ENCODE results near the gene MTCL1. TPM values are rescaled to one million over a fixed set of nuclear protein-coding genes. Genes with fewer than 3 reads are reported as not detected.
A peak's percentile ranks its signal among the peaks of the same experiment; 100 is the strongest.

The MTCL1 gene
- total and polyA plus RNA-seq, 4 donors, result 1.3 to 12.4 (median 3.7) TPM

DNA sequence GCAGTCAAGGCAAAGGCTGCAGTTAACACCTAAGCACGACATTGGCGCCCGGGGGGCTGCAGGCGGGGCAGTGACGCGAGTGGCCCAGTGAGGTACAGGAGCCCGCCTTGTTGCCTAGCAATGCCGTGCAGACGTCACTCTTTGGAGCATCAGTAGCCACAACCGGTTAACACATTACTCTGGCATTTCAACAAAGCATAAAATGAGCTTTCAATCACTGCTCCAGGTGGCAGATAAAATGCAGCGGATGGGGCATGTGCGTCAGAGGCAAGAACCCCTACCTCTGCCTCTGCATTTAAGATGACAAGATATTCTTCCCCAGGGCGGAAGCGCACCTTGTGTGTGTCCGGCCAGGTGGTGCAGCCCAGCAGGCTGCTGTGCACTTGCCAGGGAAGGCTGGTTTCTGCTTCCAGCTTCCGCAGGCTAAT, 139.4 kb downstream of the MTCL1 start:
- Histone ChIP-seq H3K27me3 (ENCODE audit: control insufficient read depth in 3 of 3, insufficient read depth in 3 of 3, low read length in 2 of 3) (no peaks in the 10 kb centered on the region), H3K9me3 (ENCODE audit: control insufficient read depth in 4 of 4, insufficient read depth in 3 of 4, low read length in 3 of 4) (peaks cover 0 to 1% (median 0%) of the 10 kb centered on the region in 4 donors), H3K4me3 (no peak overlapping the region), H3K36me3 (ENCODE audit: control insufficient read depth in 4 of 4, insufficient read depth in 4 of 4, low read length in 4 of 4) (no peaks in the 10 kb centered on the region), H3K9ac (ENCODE audit: insufficient read depth in 1 of 2, low read length in 2 of 2) (no peak overlapping the region), H3K4me1 (ENCODE audit: control insufficient read depth in 5 of 5, insufficient read depth in 5 of 5, low read length in 5 of 5) (peaks cover 0 to 9% (median 0%) of the 10 kb centered on the region in 5 donors), H3K27ac (ENCODE audit: low read depth in 1 of 2, low read length in 1 of 2) (no peak overlapping the region)
- ATAC-seq (ENCODE audit: insufficient read depth, low FRiP score) (no peak), DNase-seq (peak in 1 of 3 donors; percentile 30)
- TF ChIP-seq, protein P1, sequence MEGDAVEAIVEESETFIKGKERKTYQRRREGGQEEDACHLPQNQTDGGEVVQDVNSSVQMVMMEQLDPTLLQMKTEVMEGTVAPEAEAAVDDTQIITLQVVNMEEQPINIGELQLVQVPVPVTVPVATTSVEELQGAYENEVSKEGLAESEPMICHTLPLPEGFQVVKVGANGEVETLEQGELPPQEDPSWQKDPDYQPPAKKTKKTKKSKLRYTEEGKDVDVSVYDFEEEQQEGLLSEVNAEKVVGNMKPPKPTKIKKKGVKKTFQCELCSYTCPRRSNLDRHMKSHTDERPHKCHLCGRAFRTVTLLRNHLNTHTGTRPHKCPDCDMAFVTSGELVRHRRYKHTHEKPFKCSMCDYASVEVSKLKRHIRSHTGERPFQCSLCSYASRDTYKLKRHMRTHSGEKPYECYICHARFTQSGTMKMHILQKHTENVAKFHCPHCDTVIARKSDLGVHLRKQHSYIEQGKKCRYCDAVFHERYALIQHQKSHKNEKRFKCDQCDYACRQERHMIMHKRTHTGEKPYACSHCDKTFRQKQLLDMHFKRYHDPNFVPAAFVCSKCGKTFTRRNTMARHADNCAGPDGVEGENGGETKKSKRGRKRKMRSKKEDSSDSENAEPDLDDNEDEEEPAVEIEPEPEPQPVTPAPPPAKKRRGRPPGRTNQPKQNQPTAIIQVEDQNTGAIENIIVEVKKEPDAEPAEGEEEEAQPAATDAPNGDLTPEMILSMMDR (IDR thresholded peaks at IDR 0.05; ENCODE audit: control extremely low read depth, extremely low read depth), result no peak
- 80% methylated on average over 16 of the region's 16 CpGs for WGBS, 2 donors

DNA sequence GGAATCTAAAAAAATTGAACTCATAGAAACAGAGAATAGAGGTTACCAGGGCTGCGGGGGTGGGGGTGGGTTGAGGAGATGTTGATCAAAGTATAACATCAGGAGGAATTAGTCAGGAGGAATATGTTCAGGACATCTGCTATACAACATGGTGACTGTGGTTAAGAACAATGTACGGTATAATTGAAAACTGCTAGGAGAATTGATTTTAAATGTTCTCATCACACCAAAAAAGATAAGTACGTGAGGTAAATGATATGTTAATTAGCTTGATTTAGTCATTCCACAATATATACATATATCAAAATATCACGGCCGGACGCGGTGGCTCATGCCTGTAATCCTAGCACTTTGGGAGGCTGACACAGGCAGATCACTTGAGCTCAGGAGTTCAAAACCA, 140.2 kb downstream of the MTCL1 start:
- Histone ChIP-seq H3K27me3 (ENCODE audit: control insufficient read depth in 3 of 3, insufficient read depth in 3 of 3, low read length in 2 of 3) (no peaks in the 10 kb centered on the region), H3K9me3 (ENCODE audit: control insufficient read depth in 4 of 4, insufficient read depth in 3 of 4, low read length in 3 of 4) (peaks cover 0 to 1% (median 0%) of the 10 kb centered on the region in 4 donors), H3K9ac (ENCODE audit: insufficient read depth in 1 of 2, low read length in 2 of 2) (no peak overlapping the region), H3K4me1 (ENCODE audit: control insufficient read depth in 5 of 5, insufficient read depth in 5 of 5, low read length in 5 of 5) (peaks cover 0 to 9% (median 0%) of the 10 kb centered on the region in 5 donors), H3K36me3 (ENCODE audit: control insufficient read depth in 4 of 4, insufficient read depth in 4 of 4, low read length in 4 of 4) (no peaks in the 10 kb centered on the region), H3K27ac (ENCODE audit: low read depth in 1 of 2, low read length in 1 of 2) (no peak overlapping the region), H3K4me3 (no peak overlapping the region)
- no peak for ATAC-seq (ENCODE audit: insufficient read depth, low FRiP score)
- DNase-seq, result no peak
- TF ChIP-seq, protein P1 (IDR thresholded peaks at IDR 0.05; ENCODE audit: control extremely low read depth, extremely low read depth), result no peak
- 94 to 95% methylated on average over 7 of the region's 7 CpGs for WGBS, 2 donors

DNA sequence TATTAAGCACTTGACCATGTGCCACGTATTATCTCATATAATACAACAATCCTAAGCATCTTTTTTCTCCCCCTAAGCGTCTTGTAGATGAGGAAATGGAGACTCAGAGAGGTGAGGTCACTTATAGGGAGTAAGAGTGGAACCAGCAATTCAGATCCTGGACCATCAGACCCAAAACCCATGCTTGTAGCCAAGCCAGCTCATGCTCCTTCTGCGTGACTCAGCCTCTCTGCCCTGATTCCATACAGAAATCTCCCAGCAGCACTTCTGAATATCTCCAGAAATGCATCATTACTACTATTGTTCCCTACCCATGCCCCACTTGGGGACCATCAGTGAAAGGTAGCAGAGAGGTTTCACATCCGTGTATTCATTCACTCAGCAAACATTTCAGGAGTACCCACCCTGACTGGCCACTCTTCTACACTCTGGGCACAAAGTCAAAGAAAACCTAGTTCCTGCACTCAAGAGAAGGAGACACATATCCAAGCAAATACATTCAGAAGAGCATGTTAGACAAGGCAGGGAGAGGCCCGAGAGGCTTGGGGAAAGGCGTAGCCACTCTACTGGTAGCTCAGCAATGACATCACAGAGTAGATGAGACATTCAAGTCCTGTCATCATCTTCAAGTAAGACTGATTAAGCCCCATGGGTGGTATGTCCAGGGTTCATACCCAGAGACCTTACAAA, 141.9 kb downstream of the MTCL1 start:
- 62 to 79% methylated on average over 6 of the region's 6 CpGs for WGBS, 2 donors
- ATAC-seq (ENCODE audit: insufficient read depth, low FRiP score), result peak; percentile 72
- DNase-seq, result peak in 1 of 3 donors; percentile 45
- TF ChIP-seq, protein P1 (IDR thresholded peaks at IDR 0.05; ENCODE audit: control extremely low read depth, extremely low read depth), result no peak
- Histone ChIP-seq H3K36me3 (ENCODE audit: control insufficient read depth in 4 of 4, insufficient read depth in 4 of 4, low read length in 4 of 4) (no peaks in the 10 kb centered on the region), H3K27ac (ENCODE audit: low read depth in 1 of 2, low read length in 1 of 2) (no peak overlapping the region), H3K4me1 (ENCODE audit: control insufficient read depth in 5 of 5, insufficient read depth in 5 of 5, low read length in 5 of 5) (peaks cover 0 to 9% (median 0%) of the 10 kb centered on the region in 5 donors), H3K4me3 (no peak overlapping the region), H3K9ac (ENCODE audit: insufficient read depth in 1 of 2, low read length in 2 of 2) (no peak overlapping the region), H3K9me3 (ENCODE audit: control insufficient read depth in 4 of 4, insufficient read depth in 3 of 4, low read length in 3 of 4) (peaks cover 0 to 1% (median 0%) of the 10 kb centered on the region in 4 donors), H3K27me3 (ENCODE audit: control insufficient read depth in 3 of 3, insufficient read depth in 3 of 3, low read length in 2 of 3) (no peaks in the 10 kb centered on the region)

Measured in lung (tissue), 12 donors.